NCI-H82 (cell line): Measurements from ENCODE around the gene SLC25A18.
"Not testable (repeated sequence)": the region's sequence is repeated elsewhere in the genome, so short reads cannot be mapped to it uniquely, and the experiment has no call there.

Source experiments
- DNase-seq: peaks from one replicate; lab custom pipeline; 2025; lab: John Stamatoyannopoulos, UW

The SLC25A18 gene

GRCh38 chr22:17607891-17608521 is 44.7 kb downstream of the SLC25A18 start:
- DNase-seq, result no peak

- no peak for DNase-seq
These were observed 48.8 kb downstream of the SLC25A18 start for GRCh38 chr22:17612057-17612456.

- no peak for DNase-seq
These were observed 50.0 kb downstream of the SLC25A18 start for GRCh38 chr22:17613280-17613679.

GRCh38 chr22:17627961-17628405 is 64.7 kb downstream of the SLC25A18 start:
- DNase-seq, result no peak

GRCh38 chr22:17628406-17629172 is 65.3 kb downstream of the SLC25A18 start, which contains the start of gene ATP6V1E1:
ATP6V1E1 (minus strand) TSS chr22:17628749; CDS start chr22:17628635, 114 bp downstream.
- DNase-seq, result peak; percentile 94

- no peak for DNase-seq
These were observed 65.8 kb downstream of the SLC25A18 start for GRCh38 chr22:17629173-17629489.

- DNase-seq, result no peak
These were observed 66.3 kb downstream of the SLC25A18 start for GRCh38 chr22:17629641-17630040.

GRCh38 chr22:17631076-17631565 is 67.8 kb downstream of the SLC25A18 start:
- no peak for DNase-seq

GRCh38 chr22:17633217-17633997 is 70.1 kb downstream of the SLC25A18 start:
- no peak for DNase-seq

GRCh38 chr22:17633998-17634323 is 70.7 kb downstream of the SLC25A18 start:
- no peak for DNase-seq

GRCh38 chr22:17634696-17635095 is 71.4 kb downstream of the SLC25A18 start:
- DNase-seq, result no peak

GRCh38 chr22:17636850-17637249 is 73.6 kb downstream of the SLC25A18 start:
- not testable (repeated sequence) for DNase-seq

- no peak for DNase-seq
These were observed 74.3 kb downstream of the SLC25A18 start for GRCh38 chr22:17637490-17638181.

- DNase-seq, result peak; percentile 76
These were observed 74.8 kb downstream of the SLC25A18 start for GRCh38 chr22:17638182-17638431.

GRCh38 chr22:17638432-17639246 is 75.3 kb downstream of the SLC25A18 start, which contains the start of gene BCL2L13:
BCL2L13 (plus strand) TSS chr22:17638757; CDS start chr22:17655712, 16,955 bp downstream.
- peak; percentile 94 for DNase-seq

GRCh38 chr22:17639247-17639741 is 76.0 kb downstream of the SLC25A18 start:
- DNase-seq, result peak; percentile 41
